KMS-11 (cell line): ENCODE results near the gene ACP6.

Source experiments
- H2AFZ ChIP-seq: fragments of 200-600 bp; sonication (generic); 2 replicates; pipeline ENCODE4 v1.6.1; 2016; ENCODE audit warnings: antibody characterized with exemption, mixed run types, low read depth
- H3K27ac ChIP-seq: fragments of 200-600 bp; sonication (generic); 2 replicates; pipeline ENCODE4 v1.6.1; 2016; ENCODE audit warnings: mild to moderate bottlenecking, mixed run types
- H3K27me3 ChIP-seq: fragments of 200-600 bp; sonication (generic); 2 replicates; pipeline ENCODE4 v1.6.1; 2017; ENCODE audit warnings: mild to moderate bottlenecking, low read depth, mixed run types, moderate library complexity; ENCODE audit not compliant: insufficient read depth
- H3K36me3 ChIP-seq: fragments of 200-600 bp; sonication (generic); 2 replicates; pipeline ENCODE4 v1.6.1; 2017; ENCODE audit warnings: mild to moderate bottlenecking, mixed run types; ENCODE audit not compliant: insufficient read depth
- H3K4me1 ChIP-seq: fragments of 200-600 bp; sonication (generic); 2 replicates; pipeline ENCODE4 v1.6.1; 2016; ENCODE audit warnings: mild to moderate bottlenecking, low read depth, mixed run types; ENCODE audit not compliant: poor library complexity, severe bottlenecking
- H3K4me2 ChIP-seq: fragments of 200-600 bp; sonication (generic); 2 replicates; pipeline ENCODE4 v1.7.0; 2016; ENCODE audit warnings: mild to moderate bottlenecking, mixed run types
- H3K4me3 ChIP-seq: fragments of 200-600 bp; sonication (generic); IDR thresholded peaks from 2 replicates; pipeline ENCODE4 v1.6.1; 2017; ENCODE audit warnings: low read depth, low read length, mixed read lengths; ENCODE audit not compliant: insufficient read depth
- H3K79me2 ChIP-seq: fragments of 200-600 bp; sonication (generic); 2 replicates; pipeline ENCODE4 v1.6.1; 2016; ENCODE audit warnings: low read depth, mixed run types; ENCODE audit not compliant: insufficient read depth
- H3K9ac ChIP-seq: fragments of 200-600 bp; sonication (generic); 2 replicates; pipeline ENCODE4 v1.6.1; 2016; ENCODE audit warnings: mild to moderate bottlenecking, mixed run types
- H4K20me1 ChIP-seq: fragments of 200-600 bp; sonication (generic); 2 replicates; pipeline ENCODE4 v1.6.1; 2016; ENCODE audit warnings: mild to moderate bottlenecking, mixed run types; ENCODE audit not compliant: insufficient read depth
- CTCF ChIP-seq: fragments of 200-600 bp; sonication (generic); conservative IDR thresholded peaks from 2 replicates; pipeline ENCODE4 v1.6.1; 2017; ENCODE audit warnings: low read depth, mild to moderate bottlenecking, antibody characterized with exemption, low read length, moderate library complexity, mixed read lengths

Gene ACP6

GRCh38 chr1:147647796-147648633, 22.3 kb downstream of the ACP6 start:
- no peaks in the 10 kb centered on the region for H3K4me1 ChIP-seq
- no peaks in the 10 kb centered on the region for H4K20me1 ChIP-seq

GRCh38 chr1:147643974-147644373, 26.4 kb downstream of the ACP6 start:
- no peaks in the 10 kb centered on the region for H3K27me3 ChIP-seq
- H3K36me3 ChIP-seq = no peaks in the 10 kb centered on the region
- no peaks in the 10 kb centered on the region for H3K79me2 ChIP-seq
- H2AFZ ChIP-seq = no peak overlapping the region
- no peak overlapping the region for H3K27ac ChIP-seq
- H3K9ac ChIP-seq = no peak overlapping the region
- no peaks in the 10 kb centered on the region for H4K20me1 ChIP-seq
- H3K4me1 ChIP-seq = peaks cover 16% of the 10 kb centered on the region
- peak overlapping the region; percentile 47 for H3K4me3 ChIP-seq
- H3K4me2 ChIP-seq = no peak overlapping the region
- no peak for TF ChIP-seq CTCF

More at GRCh38 chr1:147647796-147648633, 22.3 kb downstream of the ACP6 start:
- H3K9ac ChIP-seq = no peak overlapping the region
- no peaks in the 10 kb centered on the region for H3K79me2 ChIP-seq
- H2AFZ ChIP-seq = no peak overlapping the region
- no peak overlapping the region for H3K4me2 ChIP-seq
- 0 out of 2 replicates have a peak, but pooled peaks cover 3% of the 10 kb centered on the region for H3K36me3 ChIP-seq
- H3K4me3 ChIP-seq = no peak overlapping the region
- H3K27me3 ChIP-seq = no peaks in the 10 kb centered on the region
- no peak for TF ChIP-seq CTCF
- no peak overlapping the region for H3K27ac ChIP-seq

GRCh38 chr1:147641695-147642592, 28.4 kb downstream of the ACP6 start:
- H3K79me2 ChIP-seq = no peaks in the 10 kb centered on the region
- no peaks in the 10 kb centered on the region for H3K36me3 ChIP-seq
- no peak overlapping the region for H3K9ac ChIP-seq
- TF ChIP-seq CTCF = peak; percentile 100
- no peaks in the 10 kb centered on the region for H4K20me1 ChIP-seq
- peak overlapping the region; percentile 43; the same call in 1 of the 2 replicates for H2AFZ ChIP-seq
- H3K27ac ChIP-seq = no peak overlapping the region
- H3K4me1 ChIP-seq = peaks cover 16% of the 10 kb centered on the region
- peak overlapping the region; percentile 46 for H3K4me2 ChIP-seq
- peak overlapping the region; percentile 75 for H3K4me3 ChIP-seq
- H3K27me3 ChIP-seq = no peaks in the 10 kb centered on the region

GRCh38 chr1:147641291-147641690, 29.0 kb downstream of the ACP6 start:
- Histone ChIP-seq H3K4me3 (peak overlapping the region; percentile 79), H3K27ac (0 out of 2 replicates have a peak overlapping the region, but pooled peaks have one; percentile 9), H3K79me2 (no peaks in the 10 kb centered on the region), H3K4me2 (peak overlapping the region; percentile 46), H4K20me1 (no peaks in the 10 kb centered on the region), H3K36me3 (no peaks in the 10 kb centered on the region), H3K4me1 (peaks cover 16% of the 10 kb centered on the region), H3K9ac (peak overlapping the region; percentile 16; the same call in 1 of the 2 replicates), H3K27me3 (no peaks in the 10 kb centered on the region), H2AFZ (peak overlapping the region; percentile 43)
- no peak for TF ChIP-seq CTCF
